Smooth muscle cell (in vitro differentiated cells): ENCODE results near the gene MYBPH. TPM values are rescaled to one million over a fixed set of nuclear protein-coding genes. Genes with fewer than 3 reads are reported as not detected.

ENCODE experiments used
- DNase-seq: peaks from one replicate; lab custom pipeline; 2025; ENCODE audit not compliant: unreplicated experiment; lab: John Stamatoyannopoulos, UW
- H2AFZ ChIP-seq: fragments of 200-600 bp; sonication (generic); 2 replicates; pipeline ENCODE4 v1.6.0; 2016; ENCODE audit warnings: antibody characterized with exemption, low read depth, mild to moderate bottlenecking
- H3F3A ChIP-seq: fragments of 200-600 bp; sonication (generic); 2 replicates; pipeline ENCODE4 v1.6.0; 2017; ENCODE audit warnings: antibody characterized with exemption, low read depth
- H3K27ac ChIP-seq: fragments of 200-600 bp; sonication (generic); 2 replicates; pipeline ENCODE4 v1.5.1; 2016; ENCODE audit warnings: low read depth, mild to moderate bottlenecking
- H3K27me3 ChIP-seq: fragments of 200-600 bp; sonication (generic); 2 replicates; pipeline ENCODE4 v1.6.1; 2016; ENCODE audit warnings: low read depth, mild to moderate bottlenecking
- H3K36me3 ChIP-seq: fragments of 200-600 bp; sonication (generic); 2 replicates; pipeline ENCODE4 v1.5.1; 2016; ENCODE audit warnings: low read depth
- H3K4me1 ChIP-seq: fragments of 200-600 bp; sonication (generic); 2 replicates; pipeline ENCODE4 v1.5.1; 2016; ENCODE audit warnings: low read depth
- H3K4me2 ChIP-seq: fragments of 200-600 bp; sonication (generic); 2 replicates; pipeline ENCODE4 v1.6.0; 2016; ENCODE audit warnings: mild to moderate bottlenecking
- H3K4me3 ChIP-seq: fragments of 200-600 bp; sonication (generic); 2 replicates; pipeline ENCODE4 v1.5.1; 2016; ENCODE audit warnings: mild to moderate bottlenecking
- H3K79me2 ChIP-seq: fragments of 200-600 bp; sonication (generic); 2 replicates; pipeline ENCODE4 v1.6.0; 2016; ENCODE audit warnings: low read depth, mild to moderate bottlenecking
- H3K9ac ChIP-seq: fragments of 200-600 bp; sonication (generic); 2 replicates; pipeline ENCODE4 v1.6.0; 2016; ENCODE audit warnings: low read depth
- H3K9me3 ChIP-seq: fragments of 200-600 bp; sonication (generic); replicated peaks from 2 replicates; pipeline ENCODE4 v1.5.1; 2016; ENCODE audit warnings: low read depth
- H4K20me1 ChIP-seq: fragments of 200-600 bp; sonication (generic); 2 replicates; pipeline ENCODE4 v1.6.0; 2016; ENCODE audit warnings: low read depth
- WGBS: methylation state at CpG from one replicate; pipeline ENCODE4 v1.1.7; 2016; ENCODE audit warnings: low lambda C conversion rate; 5-methylcytosine and 5-hydroxymethylcytosine counted together
- polyA plus RNA-seq: library from polyadenylated mRNA; unstranded; fragments of >200 nt; fragmentation: Nextera tagmentation; extraction: Ambion mirVana; gene quantifications from 2 replicates; pipeline ENCODE4 v1.2.1, GENCODE V29; 2016
- total RNA-seq: library from RNA; depleted of rRNA; stranded (reverse); fragments of >200 nt; gene quantifications from 2 replicates; pipeline ENCODE4 v1.2.3, GENCODE V29; 2014
- TF ChIP-seq, protein P1 (sequence below): fragments of 200-600 bp; sonication (generic); IDR thresholded peaks from 2 replicates; pipeline ENCODE4 v1.5.1; 2017; ENCODE audit warnings: borderline replicate concordance, mild to moderate bottlenecking, antibody characterized with exemption; ENCODE audit not compliant: insufficient read depth, poor library complexity, severe bottlenecking

The MYBPH gene
- total and polyA plus RNA-seq, 2 experiments from 2014 or later: 0.67 to 1.7 TPM

DNA sequence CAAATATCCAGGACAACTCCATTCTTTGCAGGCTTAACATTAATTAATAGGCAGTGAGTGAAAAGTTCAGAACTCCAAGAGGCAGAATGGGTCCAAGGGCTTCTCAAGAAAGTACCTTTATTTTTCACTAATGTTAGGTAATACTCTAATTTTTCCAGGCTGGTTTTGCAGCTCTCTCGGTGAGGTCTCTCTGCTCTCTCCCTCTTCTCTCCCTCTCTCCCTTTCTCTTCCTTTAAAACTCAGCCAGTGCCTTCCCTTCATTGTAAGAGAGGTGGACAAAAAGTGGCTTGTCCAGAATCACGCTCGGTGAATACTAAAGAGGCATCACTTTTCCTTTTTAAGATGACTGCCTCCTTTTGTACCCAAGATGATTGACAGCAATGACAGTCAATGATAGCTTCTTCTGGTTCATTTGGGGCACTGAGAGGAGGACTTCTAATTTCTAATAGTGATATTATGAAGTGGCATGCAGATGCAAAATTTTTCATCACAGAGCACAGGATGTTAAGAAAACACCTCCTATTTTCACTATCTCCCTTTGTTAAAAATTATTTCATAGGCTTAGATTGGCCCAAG is 12.2 kb upstream of the MYBPH start:
- Histone ChIP-seq H3K4me1 (peaks cover 28% of the 10 kb centered on the region), H4K20me1 (no peaks in the 10 kb centered on the region), H3K27me3 (no peaks in the 10 kb centered on the region), H3K4me2 (peak overlapping the region; percentile 57), H3K27ac (peak overlapping the region; percentile 56), H3K9me3 (no peaks in the 10 kb centered on the region), H3K36me3 (no peaks in the 10 kb centered on the region), H3K79me2 (no peaks in the 10 kb centered on the region), H2AFZ (peak overlapping the region; percentile 87), H3F3A (peaks cover 15% of the 10 kb centered on the region), H3K4me3 (no peak overlapping the region), H3K9ac (no peak overlapping the region)
- 82% methylated on average over 3 of the region's 3 CpGs for WGBS
- no peak for DNase-seq
- TF ChIP-seq, protein P1, sequence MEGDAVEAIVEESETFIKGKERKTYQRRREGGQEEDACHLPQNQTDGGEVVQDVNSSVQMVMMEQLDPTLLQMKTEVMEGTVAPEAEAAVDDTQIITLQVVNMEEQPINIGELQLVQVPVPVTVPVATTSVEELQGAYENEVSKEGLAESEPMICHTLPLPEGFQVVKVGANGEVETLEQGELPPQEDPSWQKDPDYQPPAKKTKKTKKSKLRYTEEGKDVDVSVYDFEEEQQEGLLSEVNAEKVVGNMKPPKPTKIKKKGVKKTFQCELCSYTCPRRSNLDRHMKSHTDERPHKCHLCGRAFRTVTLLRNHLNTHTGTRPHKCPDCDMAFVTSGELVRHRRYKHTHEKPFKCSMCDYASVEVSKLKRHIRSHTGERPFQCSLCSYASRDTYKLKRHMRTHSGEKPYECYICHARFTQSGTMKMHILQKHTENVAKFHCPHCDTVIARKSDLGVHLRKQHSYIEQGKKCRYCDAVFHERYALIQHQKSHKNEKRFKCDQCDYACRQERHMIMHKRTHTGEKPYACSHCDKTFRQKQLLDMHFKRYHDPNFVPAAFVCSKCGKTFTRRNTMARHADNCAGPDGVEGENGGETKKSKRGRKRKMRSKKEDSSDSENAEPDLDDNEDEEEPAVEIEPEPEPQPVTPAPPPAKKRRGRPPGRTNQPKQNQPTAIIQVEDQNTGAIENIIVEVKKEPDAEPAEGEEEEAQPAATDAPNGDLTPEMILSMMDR: no peak

DNA sequence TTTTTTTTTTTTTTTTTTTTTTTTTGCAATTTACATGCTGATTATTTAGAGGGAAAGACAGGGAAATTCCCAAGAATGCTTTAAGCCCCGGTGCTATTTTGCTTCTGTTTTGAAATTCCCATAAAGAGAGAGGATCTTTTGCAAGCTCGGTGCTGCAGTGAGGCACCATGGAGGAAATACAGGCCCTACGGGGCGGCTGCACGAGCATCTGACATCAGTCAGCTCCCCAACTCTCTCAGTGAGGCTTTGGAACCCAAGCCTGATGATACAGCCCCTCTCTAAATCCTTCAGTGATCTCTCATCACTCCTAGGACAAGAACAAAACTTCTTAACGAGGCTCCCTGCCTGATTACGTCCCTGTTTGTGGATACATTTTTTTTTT is 11.7 kb upstream of the MYBPH start:
- Histone ChIP-seq H3K4me2 (peak overlapping the region; percentile 57), H3K9me3 (no peaks in the 10 kb centered on the region), H3K36me3 (no peaks in the 10 kb centered on the region), H3K79me2 (no peaks in the 10 kb centered on the region), H3K27me3 (no peaks in the 10 kb centered on the region), H4K20me1 (no peaks in the 10 kb centered on the region), H3K4me1 (peaks cover 30% of the 10 kb centered on the region), H3K9ac (no peak overlapping the region), H3F3A (peaks cover 15% of the 10 kb centered on the region), H3K27ac (peak overlapping the region; percentile 56), H3K4me3 (no peak overlapping the region), H2AFZ (peak overlapping the region; percentile 87)
- 20% methylated on average over 7 of the region's 7 CpGs for WGBS
- TF ChIP-seq, protein P1: no peak
- no peak for DNase-seq

DNA sequence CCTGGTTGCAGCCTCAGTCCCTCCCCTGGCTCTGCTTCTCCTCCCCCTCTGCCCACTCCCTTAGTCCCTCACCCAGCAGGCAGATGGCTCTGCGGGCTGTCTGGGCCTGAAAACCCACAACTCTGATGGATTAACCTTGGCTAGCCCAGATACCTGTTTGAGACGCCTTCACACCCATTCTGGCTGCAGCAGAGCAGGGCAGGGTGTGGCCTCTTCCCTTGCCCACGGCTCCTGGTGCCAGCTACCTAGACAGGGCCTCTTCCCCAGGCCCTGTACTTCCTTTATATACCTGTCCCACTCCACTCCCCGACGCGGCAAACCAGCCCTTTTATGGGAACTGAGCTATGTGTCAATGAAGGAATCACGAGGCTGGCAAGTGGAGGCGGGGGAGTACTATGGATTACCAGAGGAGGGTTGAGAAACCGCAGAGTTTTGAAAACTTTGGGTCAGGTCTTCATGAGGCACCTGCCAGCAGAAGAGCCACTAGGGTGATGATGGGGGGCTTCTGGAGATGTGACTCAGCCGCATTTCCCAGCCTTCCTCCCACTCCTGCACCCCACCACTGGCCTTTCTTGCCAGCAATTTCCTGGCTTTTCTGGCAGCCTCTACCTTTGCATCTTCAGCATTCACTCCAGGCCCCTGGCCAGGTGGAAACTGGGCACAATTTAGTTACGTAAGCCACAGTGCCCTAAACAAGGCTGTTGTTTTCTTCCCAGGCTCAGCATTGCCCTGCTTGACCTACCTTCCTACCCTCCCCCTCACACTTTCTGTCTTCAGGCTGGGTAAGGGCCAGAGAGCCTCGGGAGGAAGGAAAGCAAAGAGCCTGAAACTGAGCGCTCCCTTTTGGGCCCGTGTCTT is 11.0 kb upstream of the MYBPH start, which contains the start of gene CHI3L1:
TSS of gene CHI3L1 (minus strand) at position 259 of the 858 bp plus-strand sequence. CDS start at position 178, 81 bp downstream.
- H3K36me3 ChIP-seq: no peaks in the 10 kb centered on the region
- peak within 1 kb of the TSS; percentile 87 for H2AFZ ChIP-seq
- H3K27me3 ChIP-seq: no peaks in the 10 kb centered on the region
- H3K9me3 ChIP-seq: no peaks in the 10 kb centered on the region
- H3K9ac ChIP-seq: no peak within 1 kb of the TSS
- DNase-seq: no peak
- 38% methylated on average over 14 of the region's 14 CpGs for WGBS
- peaks cover 15% of the 10 kb centered on the region for H3F3A ChIP-seq
- H3K4me2 ChIP-seq: peak within 1 kb of the TSS; percentile 73
- no peak within 1 kb of the TSS for H3K4me3 ChIP-seq
- TF ChIP-seq, protein P1: no peak
- H3K27ac ChIP-seq: peak within 1 kb of the TSS; percentile 56
- peaks cover 36% of the 10 kb centered on the region for H3K4me1 ChIP-seq
- no peaks in the 10 kb centered on the region for H3K79me2 ChIP-seq
- no peaks in the 10 kb centered on the region for H4K20me1 ChIP-seq

DNA sequence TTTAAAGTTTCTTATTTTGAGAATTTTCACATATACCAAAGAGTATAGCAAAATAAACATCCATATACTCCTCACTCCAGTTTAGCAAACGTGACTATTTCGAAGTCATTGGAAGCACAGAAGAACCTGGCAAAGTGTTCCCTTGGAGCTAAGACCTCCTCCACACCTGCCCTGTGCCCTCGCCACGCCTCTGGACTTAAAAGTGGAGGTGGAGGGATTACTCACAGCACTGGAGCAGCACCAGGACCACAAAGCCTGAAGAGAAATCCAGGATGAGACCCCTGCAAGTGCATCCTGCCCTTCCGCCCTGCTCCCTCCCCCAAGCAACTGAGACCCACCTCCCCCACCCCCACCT is 10.4 kb upstream of the MYBPH start:
- TF ChIP-seq, protein P1: no peak
- Histone ChIP-seq H3K9ac (no peak overlapping the region), H3K36me3 (no peaks in the 10 kb centered on the region), H3K27me3 (no peaks in the 10 kb centered on the region), H3F3A (peaks cover 15% of the 10 kb centered on the region), H3K4me3 (no peak overlapping the region), H3K4me1 (peaks cover 38% of the 10 kb centered on the region), H2AFZ (no peak overlapping the region), H3K27ac (no peak overlapping the region), H4K20me1 (no peaks in the 10 kb centered on the region), H3K79me2 (no peaks in the 10 kb centered on the region), H3K4me2 (peak overlapping the region; percentile 73), H3K9me3 (no peaks in the 10 kb centered on the region)
- 86% methylated on average over 4 of the region's 5 CpGs for WGBS
- no peak for DNase-seq
